GM12878 (cell line): ENCODE data around the gene PPP1R37. TPM values are rescaled to one million over a fixed set of nuclear protein-coding genes. Genes with fewer than 3 reads are reported as not detected.

Source experiments
- ATAC-seq: fragments of 200-7000 bp; cut with Tn5 transposase; 3 replicates; pipeline ENCODE4 v1.9.1; 2020; ENCODE audit warnings: mild to moderate bottlenecking, moderate library complexity
- BruUV-seq: library from RNA; stranded (reverse); fragments of 400-500 nt; replicated peaks from 2 replicates; lab custom pipeline; 2021; lab: Mats Ljungman, UMichigan
- CTCF ChIA-PET: fragments of 300-600 bp; sonication (Branson Sonifier 250); formaldehyde crosslinking; extraction: SDS; loops from one replicate; lab custom pipeline; 2021; ENCODE audit warnings: inconsistent platforms; lab: Yijun Ruan, JAX
- POLR2A ChIA-PET: fragments of 350-600 bp; formaldehyde crosslinking; extraction: SDS; loops from one replicate; lab custom pipeline; 2021; ENCODE audit warnings: inconsistent platforms; lab: Charles Lee
- RAD21 ChIA-PET: fragments of 300-600 bp; sonication (Branson Sonifier 250); formaldehyde crosslinking; loops from one replicate; lab custom pipeline; 2023; ENCODE audit warnings: antibody characterized with exemption; ENCODE audit not compliant: unreplicated experiment; lab: Charles Lee
- SMC1A ChIA-PET: fragments of 300-600 bp; sonication (Branson Sonifier 250); formaldehyde crosslinking; loops from one replicate; lab custom pipeline; 2023; ENCODE audit not compliant: unreplicated experiment, uncharacterized antibody; lab: Charles Lee
- DNase-seq: peaks from one replicate; pipeline ENCODE4 v3.0.0-alpha.2; 2011; ENCODE audit warnings: low read depth, low spot score
- FAIRE-seq: peaks from 3 replicates; lab custom pipeline; 2011; peaks lifted over from hg19 to GRCh38; lab: Jason Lieb, UNC
- H2AFZ ChIP-seq: 2 replicates; pipeline ENCODE4 v1.6.0; 2011; ENCODE audit warnings: low read depth, low read length, control low read depth; ENCODE audit not compliant: control insufficient read depth
- H3K27ac ChIP-seq: 2 replicates; pipeline ENCODE4 v1.5.1; 2011; ENCODE audit warnings: control low read depth; ENCODE audit not compliant: control insufficient read depth, insufficient read depth
- H3K27me3 ChIP-seq, 2 experiments: replicated peaks in 1 of 2; 2 replicates each; pipeline versions ENCODE4 v1.6.0 to v1.6.1; 2011; ENCODE audit warnings: low read length in 1 of 2; ENCODE audit not compliant: control insufficient read depth in 2 of 2, insufficient read depth in 2 of 2
- H3K36me3 ChIP-seq, 2 experiments: 2 replicates each; pipeline ENCODE4 v1.5.1; 2011; ENCODE audit warnings: low read length in 1 of 2; ENCODE audit not compliant: control insufficient read depth in 2 of 2, insufficient read depth in 2 of 2
- H3K4me1 ChIP-seq: 2 replicates; pipeline ENCODE4 v1.6.1; 2011; ENCODE audit warnings: mild to moderate bottlenecking, low read length, moderate library complexity, mixed read lengths; ENCODE audit not compliant: control insufficient read depth, insufficient read depth
- H3K4me2 ChIP-seq: 2 replicates; pipeline ENCODE4 v1.6.0; 2011; ENCODE audit warnings: control low read depth; ENCODE audit not compliant: control insufficient read depth, insufficient read depth
- H3K4me3 ChIP-seq: fragments of 200-600 bp; sonication (generic); 2 replicates; pipeline ENCODE4 v1.5.1; 2016
- H3K79me2 ChIP-seq: 2 replicates; pipeline ENCODE4 v1.6.0; 2011; ENCODE audit warnings: low read length; ENCODE audit not compliant: control insufficient read depth, insufficient read depth
- H3K9ac ChIP-seq: 2 replicates; pipeline ENCODE4 v1.8.0; 2011; ENCODE audit warnings: low read length, control low read depth, mixed read lengths; ENCODE audit not compliant: control insufficient read depth, insufficient read depth
- H3K9me3 ChIP-seq: replicated peaks from 3 replicates; pipeline ENCODE4 v1.5.1; 2011; ENCODE audit warnings: mild to moderate bottlenecking, low read length; ENCODE audit not compliant: control insufficient read depth, insufficient read depth
- H4K20me1 ChIP-seq: 2 replicates; pipeline ENCODE4 v1.6.0; 2011; ENCODE audit not compliant: control insufficient read depth, insufficient read depth
- FOS ChIP-seq: IDR thresholded peaks from 3 replicates; pipeline ENCODE4 v1.6.1; 2011; ENCODE audit warnings: borderline replicate concordance; ENCODE audit not compliant: insufficient read length; ENCODE audit errors: extremely low read depth
- RB1 ChIP-seq: fragments of 450-650 bp; formaldehyde crosslinking; IDR thresholded peaks from 2 replicates; pipeline ENCODE4 v1.6.1; 2017; ENCODE audit warnings: mild to moderate bottlenecking, borderline replicate concordance
- ZSCAN29 ChIP-seq: fragments of 450-650 bp; IDR thresholded peaks from 2 replicates; pipeline ENCODE4 v1.6.1; 2017; ENCODE audit warnings: mild to moderate bottlenecking, moderate library complexity
- WGBS: methylation state at CpG from one replicate; pipeline ENCODE4 v1.1.6; 2016; ENCODE audit warnings: low lambda C conversion rate; ENCODE audit not compliant: insufficient replicate concordance, insufficient coverage; ENCODE audit errors: missing lambda C conversion rate; 5-methylcytosine and 5-hydroxymethylcytosine counted together
- in situ Hi-C: fragments of 300-500 bp; cut with MboI; formaldehyde crosslinking; loops from 9 replicates; pipeline ENCODE4 v1.14.3; 2018; ENCODE audit warnings: mixed read lengths
- intact Hi-C: fragments of 100-400 bp; cut with micrococcal nuclease; formaldehyde crosslinking; loops from one replicate; pipeline ENCODE4 v1.14.2; 2022; ENCODE audit not compliant: unreplicated experiment
- polyA plus RNA-seq, 11 experiments: library from polyadenylated mRNA; depleted of rRNA in 4 of 11; unstranded in 6 of 11; stranded (reverse) in 5 of 11; fragments of >200 nt; fragmentation: Nextera tagmentation in 4 of 11; fragmentation: Illumina TruSeq in 1 of 11; extraction: Ambion mirVana in 4 of 11; extraction: Trizol in 1 of 11; gene quantifications; 1 replicate in 1 of 11; 2 replicates in 10 of 11; pipeline versions ENCODE4 v1.2.1 to v1.2.3, GENCODE V29; 2011 to 2016; ENCODE audit warnings: inconsistent platforms in 2 of 11, missing spikeins in 2 of 11, low read depth in 1 of 11
- total RNA-seq, 4 experiments: library from RNA; depleted of rRNA in 3 of 4; stranded (reverse); fragments of >200 nt in 3 of 4; fragmentation: Illumina TruSeq in 1 of 4; extraction: Trizol in 1 of 4; gene quantifications; 2 replicates each; pipeline versions ENCODE4 v1.2.1 to v1.2.3, GENCODE V29; 2013 to 2021
- TF ChIP-seq, protein P1 (sequence below): IDR thresholded peaks from 2 replicates; pipeline ENCODE4 v1.6.1; 2012; ENCODE audit warnings: improper control_type of control experiment, low read depth, low read length; ENCODE audit not compliant: insufficient replicate concordance
- TF ChIP-seq, protein P2 (sequence below): fragments of 450-650 bp; IDR thresholded peaks from 2 replicates; pipeline ENCODE4 v1.6.1; 2016; ENCODE audit warnings: mild to moderate bottlenecking

PPP1R37 gene
- total and polyA plus RNA-seq, 10 of the 15 experiments (the other 5 are each of a cell fraction or from before 2014, with no cell fraction given), result 0.09 to 21.3 (median 5.1) TPM; not detected in 1

DNA sequence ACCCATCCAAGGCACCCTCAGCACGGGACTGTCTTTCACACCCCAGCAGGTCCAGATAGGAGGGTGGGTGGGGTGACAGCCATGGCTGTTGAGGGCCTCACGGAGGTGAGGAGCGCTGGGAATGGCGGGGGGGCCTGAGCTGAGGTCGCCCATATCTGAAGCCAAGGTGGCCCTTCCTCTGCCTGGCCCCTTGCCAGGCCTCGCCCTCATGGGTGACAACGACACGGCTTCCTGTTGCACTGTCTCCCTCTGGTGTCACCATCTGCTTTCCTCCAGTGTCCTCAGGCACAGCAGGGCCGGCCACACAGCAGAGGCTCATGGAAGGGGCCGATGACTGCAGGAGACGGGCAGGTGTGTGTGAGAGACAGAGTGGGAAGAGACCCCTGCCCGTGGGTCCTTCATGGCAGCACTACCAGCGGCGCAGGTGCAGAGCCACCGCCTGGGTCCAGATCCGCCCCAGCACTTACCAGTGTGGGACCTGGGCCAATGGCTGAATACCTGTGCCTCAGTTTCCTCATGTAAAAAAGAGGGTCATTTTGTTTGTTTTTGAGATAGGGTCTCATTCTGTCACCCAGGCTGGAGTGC, 75.9 kb downstream of the PPP1R37 start:
- no peak for TF ChIP-seq FOS
- no peak for TF ChIP-seq ZSCAN29
- in situ Hi-C loops (no loop called here), intact Hi-C loops (no loop called here)
- Histone ChIP-seq H3K4me2 (no peak overlapping the region), H2AFZ (no peak overlapping the region), H3K9ac (no peak overlapping the region), H3K9me3 (no peaks in the 10 kb centered on the region), H3K4me3 (no peak overlapping the region), H3K79me2 (no peaks in the 10 kb centered on the region; the same call in 1 of the 2 replicates), H4K20me1 (no peaks in the 10 kb centered on the region), H3K27ac (no peak overlapping the region), H3K36me3 (no peaks in the 10 kb centered on the region), H3K27me3 (no peaks in the 10 kb centered on the region), H3K4me1 (peaks cover 22% of the 10 kb centered on the region)
- no peak for DNase-seq
- ChIA-PET POLR2A (interaction anchor here (0.7 kb wide), 1 partner anchor 32 kb away, joined by 3 read pairs; no protein-coding TSS in a partner anchor), RAD21 (no interaction called here), CTCF (interaction anchor here (0.6 kb wide), 1 partner anchor 12 kb away, joined by 5 read pairs; no protein-coding TSS in a partner anchor), SMC1A (no interaction called here)
- 77% methylated on average over 15 of the region's 16 CpGs for WGBS
- no TSS peak for BruUV-seq
- FAIRE-seq, result no peak
- no peak for ATAC-seq

DNA sequence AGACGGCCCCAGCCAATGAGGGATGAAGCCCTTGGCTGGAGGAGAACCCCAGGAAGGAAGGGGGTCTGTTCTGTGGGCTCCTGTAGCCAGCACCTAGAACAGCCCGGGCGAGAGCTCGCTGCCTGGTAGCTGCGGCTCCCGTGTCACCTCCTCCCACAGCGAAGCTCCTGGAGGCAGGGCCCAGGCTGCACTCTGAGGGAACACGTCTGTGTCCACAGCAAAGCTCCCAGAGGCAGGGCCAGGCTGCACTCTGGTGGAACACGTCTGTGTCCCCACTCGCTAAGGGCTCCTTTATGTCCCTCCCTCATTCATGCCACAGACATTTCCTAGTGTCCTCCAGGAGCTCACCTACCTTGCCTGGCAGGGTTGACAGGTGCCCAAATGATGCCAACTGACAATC, 76.6 kb downstream of the PPP1R37 start:
- BruUV-seq, result no TSS peak
- ATAC-seq (no peak), DNase-seq (no peak), FAIRE-seq (no peak)
- Histone ChIP-seq H3K27me3 (no peaks in the 10 kb centered on the region), H3K4me2 (no peak overlapping the region), H3K27ac (no peak overlapping the region), H3K9ac (no peak overlapping the region), H3K36me3 (no peaks in the 10 kb centered on the region), H4K20me1 (no peaks in the 10 kb centered on the region), H3K9me3 (no peaks in the 10 kb centered on the region), H2AFZ (no peak overlapping the region), H3K4me3 (no peak overlapping the region), H3K79me2 (no peaks in the 10 kb centered on the region; the same call in 1 of the 2 replicates), H3K4me1 (peaks cover 21% of the 10 kb centered on the region)
- ChIA-PET RAD21 (no interaction called here), CTCF (no interaction called here), POLR2A (interaction anchor here (0.7 kb wide), 1 partner anchor 32 kb away, joined by 3 read pairs; no protein-coding TSS in a partner anchor), SMC1A (no interaction called here)
- in situ Hi-C loops, result no loop called here
- WGBS, result 86% methylated on average over 10 of the region's 10 CpGs
- intact Hi-C loops, result no loop called here
- TF ChIP-seq, protein P1, sequence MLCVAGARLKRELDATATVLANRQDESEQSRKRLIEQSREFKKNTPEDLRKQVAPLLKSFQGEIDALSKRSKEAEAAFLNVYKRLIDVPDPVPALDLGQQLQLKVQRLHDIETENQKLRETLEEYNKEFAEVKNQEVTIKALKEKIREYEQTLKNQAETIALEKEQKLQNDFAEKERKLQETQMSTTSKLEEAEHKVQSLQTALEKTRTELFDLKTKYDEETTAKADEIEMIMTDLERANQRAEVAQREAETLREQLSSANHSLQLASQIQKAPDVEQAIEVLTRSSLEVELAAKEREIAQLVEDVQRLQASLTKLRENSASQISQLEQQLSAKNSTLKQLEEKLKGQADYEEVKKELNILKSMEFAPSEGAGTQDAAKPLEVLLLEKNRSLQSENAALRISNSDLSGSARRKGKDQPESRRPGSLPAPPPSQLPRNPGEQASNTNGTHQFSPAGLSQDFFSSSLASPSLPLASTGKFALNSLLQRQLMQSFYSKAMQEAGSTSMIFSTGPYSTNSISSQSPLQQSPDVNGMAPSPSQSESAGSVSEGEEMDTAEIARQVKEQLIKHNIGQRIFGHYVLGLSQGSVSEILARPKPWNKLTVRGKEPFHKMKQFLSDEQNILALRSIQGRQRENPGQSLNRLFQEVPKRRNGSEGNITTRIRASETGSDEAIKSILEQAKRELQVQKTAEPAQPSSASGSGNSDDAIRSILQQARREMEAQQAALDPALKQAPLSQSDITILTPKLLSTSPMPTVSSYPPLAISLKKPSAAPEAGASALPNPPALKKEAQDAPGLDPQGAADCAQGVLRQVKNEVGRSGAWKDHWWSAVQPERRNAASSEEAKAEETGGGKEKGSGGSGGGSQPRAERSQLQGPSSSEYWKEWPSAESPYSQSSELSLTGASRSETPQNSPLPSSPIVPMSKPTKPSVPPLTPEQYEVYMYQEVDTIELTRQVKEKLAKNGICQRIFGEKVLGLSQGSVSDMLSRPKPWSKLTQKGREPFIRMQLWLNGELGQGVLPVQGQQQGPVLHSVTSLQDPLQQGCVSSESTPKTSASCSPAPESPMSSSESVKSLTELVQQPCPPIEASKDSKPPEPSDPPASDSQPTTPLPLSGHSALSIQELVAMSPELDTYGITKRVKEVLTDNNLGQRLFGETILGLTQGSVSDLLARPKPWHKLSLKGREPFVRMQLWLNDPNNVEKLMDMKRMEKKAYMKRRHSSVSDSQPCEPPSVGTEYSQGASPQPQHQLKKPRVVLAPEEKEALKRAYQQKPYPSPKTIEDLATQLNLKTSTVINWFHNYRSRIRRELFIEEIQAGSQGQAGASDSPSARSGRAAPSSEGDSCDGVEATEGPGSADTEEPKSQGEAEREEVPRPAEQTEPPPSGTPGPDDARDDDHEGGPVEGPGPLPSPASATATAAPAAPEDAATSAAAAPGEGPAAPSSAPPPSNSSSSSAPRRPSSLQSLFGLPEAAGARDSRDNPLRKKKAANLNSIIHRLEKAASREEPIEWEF, result no peak
- TF ChIP-seq, protein P2, sequence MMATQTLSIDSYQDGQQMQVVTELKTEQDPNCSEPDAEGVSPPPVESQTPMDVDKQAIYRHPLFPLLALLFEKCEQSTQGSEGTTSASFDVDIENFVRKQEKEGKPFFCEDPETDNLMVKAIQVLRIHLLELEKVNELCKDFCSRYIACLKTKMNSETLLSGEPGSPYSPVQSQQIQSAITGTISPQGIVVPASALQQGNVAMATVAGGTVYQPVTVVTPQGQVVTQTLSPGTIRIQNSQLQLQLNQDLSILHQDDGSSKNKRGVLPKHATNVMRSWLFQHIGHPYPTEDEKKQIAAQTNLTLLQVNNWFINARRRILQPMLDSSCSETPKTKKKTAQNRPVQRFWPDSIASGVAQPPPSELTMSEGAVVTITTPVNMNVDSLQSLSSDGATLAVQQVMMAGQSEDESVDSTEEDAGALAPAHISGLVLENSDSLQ, result no peak
- no peak for TF ChIP-seq RB1
